HepG2 (cell line): ENCODE measurements around the gene KCNJ4. TPM values are rescaled to one million over a fixed set of nuclear protein-coding genes. Genes with fewer than 3 reads are reported as not detected.

Experiments used
- ATF3 ChIP-seq: sonication (generic); formaldehyde crosslinking; IDR thresholded peaks from 2 replicates; pipeline ENCODE4 v1.4.0; 2020; ENCODE audit warnings: missing genetic modification reagents
- ATRX ChIP-seq: sonication (generic); formaldehyde crosslinking; IDR thresholded peaks from 2 replicates; pipeline ENCODE4 v1.4.0; 2020; ENCODE audit warnings: missing genetic modification reagents, borderline replicate concordance
- CREB1 ChIP-seq, 2 experiments: fragments of 450-650 bp in 1 of 2; IDR thresholded peaks; 2 replicates each; pipeline ENCODE4 v1.6.1; 2016 to 2017; ENCODE audit warnings: control low read depth in 1 of 2, mild to moderate bottlenecking in 1 of 2, missing compliant biosample characterization in 1 of 2, missing genetic modification characterization in 1 of 2
- DRAP1 ChIP-seq: IDR thresholded peaks from 2 replicates; pipeline ENCODE4 v1.6.1; 2016; ENCODE audit warnings: missing genetic modification reagents, missing compliant biosample characterization
- DZIP1 ChIP-seq: sonication (generic); formaldehyde crosslinking; IDR thresholded peaks from 2 replicates; pipeline ENCODE4 v1.5.0; 2020; ENCODE audit warnings: mild to moderate bottlenecking, missing genetic modification reagents
- LRRFIP1 ChIP-seq: sonication (generic); formaldehyde crosslinking; conservative IDR thresholded peaks from 2 replicates; pipeline ENCODE4 v1.4.0; 2020; ENCODE audit warnings: missing genetic modification reagents
- NCOA5 ChIP-seq: sonication (generic); formaldehyde crosslinking; IDR thresholded peaks from 2 replicates; pipeline ENCODE4 v1.4.0; 2020; ENCODE audit warnings: missing genetic modification reagents
- PCBP2 ChIP-seq: fragments of 200-400 bp; formaldehyde crosslinking; optimal IDR thresholded peaks from 2 replicates; pipeline ENCODE3; 2018; ENCODE audit warnings: low read length, low read depth; ENCODE audit not compliant: poor library complexity, severe bottlenecking
- RELA ChIP-seq: sonication (generic); formaldehyde crosslinking; IDR thresholded peaks from 2 replicates; pipeline ENCODE4 v1.4.0; 2020; ENCODE audit warnings: missing genetic modification reagents
- TEAD3 ChIP-seq: optimal IDR thresholded peaks from 2 replicates; pipeline ENCODE3; 2016; ENCODE audit warnings: borderline replicate concordance
- ZBTB1 ChIP-seq: sonication (generic); formaldehyde crosslinking; IDR thresholded peaks from 2 replicates; pipeline ENCODE4 v1.4.0; 2020; ENCODE audit warnings: missing genetic modification reagents, borderline replicate concordance
- ZBTB4 ChIP-seq: sonication (generic); formaldehyde crosslinking; IDR thresholded peaks from 2 replicates; pipeline ENCODE4 v1.4.0; 2020; ENCODE audit warnings: missing genetic modification reagents, mild to moderate bottlenecking, borderline replicate concordance
- ZFP37 ChIP-seq: sonication (generic); formaldehyde crosslinking; IDR thresholded peaks from 2 replicates; pipeline ENCODE4 v1.4.0; 2020; ENCODE audit warnings: missing genetic modification reagents, borderline replicate concordance
- ZNF101 ChIP-seq: sonication (generic); formaldehyde crosslinking; IDR thresholded peaks from 2 replicates; pipeline ENCODE4 v1.4.0; 2020; ENCODE audit warnings: mild to moderate bottlenecking, low read depth, missing genetic modification reagents, borderline replicate concordance
- ZNF232 ChIP-seq: sonication (generic); formaldehyde crosslinking; IDR thresholded peaks from 2 replicates; pipeline ENCODE4 v1.4.0; 2020; ENCODE audit warnings: missing genetic modification reagents, borderline replicate concordance
- ZNF432 ChIP-seq: sonication (generic); formaldehyde crosslinking; IDR thresholded peaks from 2 replicates; pipeline ENCODE4 v1.5.0; 2020; ENCODE audit warnings: missing genetic modification reagents, mild to moderate bottlenecking, borderline replicate concordance
- ZNF558 ChIP-seq: sonication (generic); formaldehyde crosslinking; IDR thresholded peaks from 2 replicates; pipeline ENCODE4 v1.9.0; 2022; ENCODE audit warnings: mild to moderate bottlenecking, missing genetic modification reagents, borderline replicate concordance
- ZNF703 ChIP-seq: sonication (generic); formaldehyde crosslinking; IDR thresholded peaks from 2 replicates; pipeline ENCODE4 v1.5.1; 2020; ENCODE audit warnings: missing genetic modification reagents, mild to moderate bottlenecking, moderate library complexity, borderline replicate concordance
- ZNF839 ChIP-seq: sonication (generic); formaldehyde crosslinking; IDR thresholded peaks from 2 replicates; pipeline ENCODE4 v1.4.0; 2020; ENCODE audit warnings: missing genetic modification reagents, mild to moderate bottlenecking, borderline replicate concordance
- polyA plus RNA-seq, 8 experiments: library from polyadenylated mRNA; depleted of rRNA in 3 of 8; stranded (reverse) in 7 of 8; unstranded in 1 of 8; fragments of >200 nt; fragmentation: Illumina TruSeq in 4 of 8; extraction: Trizol in 4 of 8; gene quantifications; 2 replicates each; pipeline versions ENCODE4 v1.2.1 to v1.2.3, GENCODE V29; 2011 to 2016; ENCODE audit warnings: low read depth in 4 of 8, missing spikeins in 1 of 8, mixed read lengths in 1 of 8; ENCODE audit not compliant: insufficient read depth in 1 of 8
- total RNA-seq, 5 experiments: library from RNA; depleted of rRNA; stranded (reverse); fragments of >200 nt; fragmentation: Illumina TruSeq; extraction: Trizol; gene quantifications; 2 replicates each; pipeline ENCODE4 v1.2.3, GENCODE V29; 2016; ENCODE audit warnings: low read depth in 1 of 5

The KCNJ4 gene
- total and polyA plus RNA-seq, 2 of the 13 experiments (the other 11 are each of a cell fraction or from before 2014, with no cell fraction given), result not detected

- no peak for TF ChIP-seq LRRFIP1 (CRISPR knock-in tag)
- no peak for TF ChIP-seq ZBTB1 (CRISPR knock-in tag)
- TF ChIP-seq TEAD3, result peak; percentile 84
- TF ChIP-seq PCBP2, result no peak
- peak; percentile 40 for TF ChIP-seq CREB1 (IDR thresholded peaks at IDR 0.05)
- no peak for TF ChIP-seq CREB1 (CRISPR knock-in tag; IDR thresholded peaks at IDR 0.05)
- TF ChIP-seq RELA (CRISPR knock-in tag), result no peak
- TF ChIP-seq DZIP1 (CRISPR knock-in tag), result no peak
- no peak for TF ChIP-seq ZNF703 (CRISPR knock-in tag)
- no peak for TF ChIP-seq ATRX (CRISPR knock-in tag)
- TF ChIP-seq ZNF558 (CRISPR knock-in tag), result no peak
- TF ChIP-seq ZNF839 (CRISPR knock-in tag), result no peak
- TF ChIP-seq ZFP37 (CRISPR knock-in tag), result no peak
- TF ChIP-seq ATF3, result no peak
- TF ChIP-seq ZBTB4 (CRISPR knock-in tag), result no peak
- no peak for TF ChIP-seq DRAP1 (CRISPR knock-in tag)
- TF ChIP-seq NCOA5 (CRISPR knock-in tag), result no peak
- no peak for TF ChIP-seq ZNF432 (CRISPR knock-in tag)
- peak; percentile 78; the same call in 1 of the 2 replicates for TF ChIP-seq ZNF232
- no peak for TF ChIP-seq ZNF101 (CRISPR knock-in tag)
Observed at GRCh38 chr22:38461414-38462081, 6.5 kb upstream of the KCNJ4 start (continued).
